T-helper 22 cell (primary cell): ENCODE data around the gene ANXA8.
"Not testable (repeated sequence)": the region's sequence is repeated elsewhere in the genome, so short reads cannot be mapped to it uniquely, and the experiment has no call there.

Source experiments
- DNase-seq: peaks from one replicate; pipeline ENCODE4 v3.0.0-alpha.2; 2020; ENCODE audit warnings: low read depth

Gene ANXA8

DNA sequence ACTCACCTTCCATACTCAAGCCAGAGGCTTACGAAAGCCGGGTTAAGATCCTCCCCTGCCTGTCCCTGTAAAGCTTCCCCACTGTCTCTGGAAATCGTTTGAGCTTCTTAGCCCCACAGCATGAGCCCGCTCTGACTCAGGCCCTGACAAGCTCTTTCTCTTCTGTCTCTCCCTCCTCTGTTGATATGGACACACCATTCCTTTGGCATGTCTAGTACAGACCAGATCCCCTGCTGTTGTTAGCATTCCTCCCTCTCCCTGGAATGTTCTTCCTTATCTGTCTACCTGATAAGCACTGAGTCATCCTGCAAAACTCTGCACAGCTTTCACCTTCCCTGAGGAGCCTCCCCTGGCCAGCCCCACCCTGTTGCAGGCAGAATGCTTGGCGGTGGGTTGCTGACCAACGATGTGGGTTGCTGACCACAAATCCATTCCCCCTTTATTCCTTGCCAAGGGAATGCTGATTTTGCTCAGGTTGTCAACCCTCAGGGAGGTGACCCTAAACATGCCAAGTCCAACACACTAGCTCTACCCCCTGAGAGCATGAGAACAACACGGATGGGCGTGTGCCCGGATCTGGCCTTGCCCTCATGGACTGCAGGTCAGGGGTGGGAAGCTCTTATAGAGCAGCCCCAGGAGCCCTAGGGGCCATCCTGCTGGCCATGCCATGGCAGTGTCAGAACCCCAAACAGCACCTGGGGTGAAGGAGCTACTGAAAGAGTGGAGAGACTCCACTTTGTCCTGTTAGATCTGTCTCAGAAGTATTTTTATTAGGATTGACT, 21.1 kb downstream of the ANXA8 start:
- DNase-seq: not testable (repeated sequence)

DNA sequence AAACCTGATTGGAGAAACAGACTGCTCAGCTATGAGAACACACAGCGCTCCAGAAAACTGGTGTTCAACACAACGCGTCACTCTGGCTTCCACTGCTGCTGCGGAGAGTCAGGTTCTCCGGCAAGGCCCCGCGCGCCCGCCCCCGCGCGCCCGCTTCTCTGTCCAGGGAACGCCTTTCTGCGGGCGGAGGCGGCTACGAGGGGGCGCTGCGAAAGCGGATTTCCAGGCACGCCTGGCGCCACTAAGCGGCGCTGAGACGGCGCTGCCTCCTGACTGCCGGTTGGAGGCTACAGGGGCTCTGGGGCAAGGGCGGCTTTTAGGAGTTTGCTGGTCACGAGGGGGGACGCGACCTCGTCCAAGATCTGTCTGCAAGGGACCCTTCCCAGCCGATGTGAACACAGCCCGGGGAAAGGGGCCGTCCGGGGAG, 22.6 kb downstream of the ANXA8 start:
- DNase-seq: not testable (repeated sequence)

- DNase-seq: no peak
Observed at GRCh38 chr10:47458466-47459154, 25.3 kb downstream of the ANXA8 start.

- DNase-seq: no peak
Observed at GRCh38 chr10:47457826-47458225, 26.1 kb downstream of the ANXA8 start.

DNA sequence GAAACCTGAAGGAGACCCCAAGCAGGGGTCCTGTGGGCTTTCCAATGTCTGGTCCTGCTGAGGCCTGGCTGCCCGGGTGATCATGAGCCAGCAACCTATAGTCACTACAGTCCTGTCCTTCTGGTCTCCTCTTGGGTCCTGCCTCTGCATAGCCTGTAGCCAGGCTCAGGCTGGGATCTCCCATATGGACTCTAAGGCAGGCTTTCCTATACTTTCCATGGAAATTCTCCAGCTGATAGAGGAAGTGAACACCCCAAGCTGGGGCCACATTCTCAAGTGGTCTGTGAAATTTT, 26.4 kb downstream of the ANXA8 start:
- no peak for DNase-seq

GRCh38 chr10:47456794-47457527, 27.0 kb downstream of the ANXA8 start:
- no peak for DNase-seq

DNA sequence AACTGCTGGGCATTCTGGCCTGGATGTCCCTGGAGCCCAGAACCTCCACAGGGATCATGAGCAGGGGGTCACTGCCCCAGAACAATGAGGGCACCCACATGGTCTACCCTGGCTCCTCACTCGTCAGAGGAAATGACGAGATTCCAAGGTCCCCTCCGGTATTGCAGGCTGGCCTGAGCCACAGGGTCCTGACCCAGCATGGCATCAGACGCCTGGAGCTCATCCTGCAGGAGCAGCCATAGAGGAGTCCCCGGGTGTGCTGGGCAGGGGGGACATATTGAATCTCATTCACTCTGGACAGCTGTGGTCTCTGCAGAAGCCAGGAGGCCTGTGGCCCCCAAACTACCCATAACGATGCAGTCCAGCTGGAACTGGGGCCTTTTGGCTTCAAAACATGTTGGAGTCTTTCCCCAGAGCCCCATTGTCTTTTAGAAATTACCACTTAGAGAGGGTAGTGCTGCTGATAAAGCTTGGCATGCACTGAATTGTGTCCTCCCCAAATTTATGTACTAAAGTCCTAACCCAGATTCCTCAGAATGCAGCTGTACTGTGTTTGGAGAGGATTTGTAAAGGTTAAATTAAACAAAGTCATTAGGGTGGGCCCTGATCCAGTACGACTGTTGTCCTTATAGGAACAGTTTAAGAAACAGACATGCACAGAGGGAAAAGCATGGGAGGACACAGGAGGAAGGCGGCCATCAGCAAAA, 27.7 kb downstream of the ANXA8 start:
- DNase-seq: no peak

GRCh38 chr10:47455350-47456078, 28.4 kb downstream of the ANXA8 start:
- DNase-seq: not testable (repeated sequence)

DNA sequence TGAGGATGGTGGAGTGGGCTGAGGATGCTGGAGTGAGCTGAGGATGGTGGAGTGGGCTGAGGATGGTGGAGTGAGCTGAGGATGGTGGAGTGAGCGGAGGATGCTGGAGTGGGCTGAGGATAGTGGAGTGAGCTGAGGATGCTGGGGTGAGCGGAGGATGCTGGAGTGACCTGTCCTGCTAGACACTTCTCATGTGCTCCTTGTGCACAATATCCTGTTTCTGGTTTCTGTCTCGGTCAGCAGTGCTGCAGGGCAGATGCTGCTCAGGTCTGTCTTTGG, 29.2 kb downstream of the ANXA8 start:
- no peak for DNase-seq

DNA sequence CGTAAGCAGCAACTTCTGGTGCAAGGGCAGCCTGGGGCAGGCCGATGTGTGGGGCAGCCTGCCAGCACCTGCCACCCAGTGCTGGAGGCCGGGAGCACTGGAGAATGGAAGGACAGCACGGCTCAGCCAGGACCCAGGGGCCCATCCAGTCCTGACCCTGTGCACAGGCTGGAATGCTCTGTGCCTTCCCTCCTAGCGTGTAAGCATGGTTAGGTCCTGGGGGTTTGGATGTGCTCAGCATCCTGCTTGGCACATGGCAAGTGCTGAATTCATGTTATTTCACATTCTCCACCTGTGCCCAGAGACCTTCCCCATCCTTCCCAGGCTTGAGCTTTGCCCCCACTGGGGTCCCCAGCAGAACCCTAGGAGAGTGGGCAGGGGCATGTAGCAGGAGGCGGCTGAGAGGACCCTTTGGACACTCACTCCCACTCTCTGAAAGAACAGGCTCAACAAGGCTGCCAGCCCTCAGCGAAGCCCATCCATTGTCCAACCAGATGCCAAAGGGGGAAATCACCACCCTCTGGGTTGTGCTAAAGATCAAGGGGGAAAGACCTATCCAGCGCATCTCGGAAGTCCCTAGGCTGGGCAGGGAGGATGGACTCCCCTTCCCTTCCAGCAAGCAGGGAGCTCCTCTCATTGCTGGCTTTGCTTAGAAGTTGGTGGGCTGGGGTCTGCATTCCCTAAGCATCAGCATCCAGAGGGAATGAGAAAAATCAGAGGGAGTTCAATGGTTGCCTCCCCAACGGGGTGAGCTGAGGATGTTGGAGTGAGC, 29.7 kb downstream of the ANXA8 start:
- DNase-seq: no peak

- no peak for DNase-seq
Observed at GRCh38 chr10:47453141-47454007, 30.5 kb downstream of the ANXA8 start.

GRCh38 chr10:47452495-47453140, 31.3 kb downstream of the ANXA8 start:
- DNase-seq: no peak

DNA sequence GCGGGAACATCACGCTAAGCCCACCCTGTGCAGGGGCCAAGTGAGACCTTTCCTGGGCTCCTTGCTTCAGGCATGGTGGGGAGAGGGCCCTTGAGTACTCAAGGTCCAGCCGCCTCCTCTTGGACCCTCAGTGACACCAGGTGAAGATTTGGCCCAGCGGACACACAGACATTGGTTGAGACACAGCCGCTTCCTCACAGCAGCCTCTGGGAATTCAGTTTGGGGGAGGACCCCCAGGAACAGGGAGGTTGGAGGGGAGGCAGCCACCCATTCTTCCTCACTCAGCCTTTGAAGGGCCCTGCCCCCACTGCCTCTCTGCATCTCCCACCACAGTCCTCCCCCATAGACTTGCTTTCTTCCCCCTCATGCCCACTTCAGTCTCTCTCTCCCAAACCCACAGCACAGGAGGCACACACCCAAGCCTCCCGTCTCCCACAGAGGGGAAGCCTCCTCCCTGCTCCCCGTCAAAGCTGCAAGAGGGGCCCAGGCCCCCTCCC, 31.9 kb downstream of the ANXA8 start:
- no peak for DNase-seq

DNA sequence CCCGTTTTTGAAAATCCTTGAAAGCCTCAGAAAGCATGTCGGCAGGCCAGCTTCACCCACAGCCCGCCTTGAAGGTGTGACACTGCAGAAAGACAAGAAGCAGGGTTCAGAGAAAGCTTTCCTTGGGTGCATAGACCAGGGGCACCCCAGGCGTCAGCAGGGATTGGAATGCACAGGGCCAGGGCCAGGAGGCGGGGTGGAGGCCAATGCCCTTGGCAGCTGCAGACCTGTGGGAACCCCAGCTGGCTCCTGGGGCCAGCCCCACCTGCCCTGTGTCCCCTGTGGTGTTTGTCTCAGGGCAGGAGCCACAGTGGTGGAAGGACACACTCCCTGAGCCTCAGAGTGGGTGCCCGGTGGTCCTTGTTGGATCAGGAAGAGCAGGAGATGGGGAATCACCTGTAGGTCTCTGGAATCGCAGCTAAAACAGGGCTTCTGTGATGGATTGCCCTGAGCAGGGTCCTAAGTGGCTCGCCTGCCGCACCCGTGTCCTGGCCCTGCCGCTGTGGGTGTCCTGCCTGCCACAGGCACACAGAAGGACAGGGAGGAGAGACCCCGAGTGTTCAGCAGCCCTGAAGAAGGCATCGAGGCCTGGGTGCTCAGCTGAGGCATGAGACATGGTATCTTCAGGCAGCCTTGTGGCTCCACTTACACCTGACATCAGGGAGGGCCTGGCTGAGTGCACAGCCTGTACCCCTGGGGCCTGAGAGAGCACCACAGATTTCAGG, 32.5 kb downstream of the ANXA8 start:
- no peak for DNase-seq

DNA sequence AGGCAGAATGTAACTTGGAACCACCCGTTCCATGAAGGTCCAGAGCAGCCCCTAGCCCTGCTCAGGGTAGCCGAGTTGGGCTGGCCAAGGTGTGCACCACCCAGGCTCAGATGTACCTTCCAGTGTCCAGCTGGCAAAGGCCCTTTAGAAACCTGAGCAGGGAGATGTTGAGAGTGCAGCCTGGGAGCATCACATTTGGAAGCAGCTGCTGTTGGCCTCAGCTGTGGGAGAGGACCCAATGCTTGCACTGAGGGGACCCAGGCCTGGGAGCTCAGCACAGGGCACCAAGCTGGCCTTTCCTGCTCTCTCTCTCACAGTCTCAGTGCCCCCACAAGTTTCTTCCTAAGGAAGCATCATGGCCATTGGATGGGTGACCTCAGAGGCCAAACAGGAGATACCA, 33.5 kb downstream of the ANXA8 start:
- no peak for DNase-seq

GRCh38 chr10:47449979-47450378, 33.9 kb downstream of the ANXA8 start:
- no peak for DNase-seq

DNA sequence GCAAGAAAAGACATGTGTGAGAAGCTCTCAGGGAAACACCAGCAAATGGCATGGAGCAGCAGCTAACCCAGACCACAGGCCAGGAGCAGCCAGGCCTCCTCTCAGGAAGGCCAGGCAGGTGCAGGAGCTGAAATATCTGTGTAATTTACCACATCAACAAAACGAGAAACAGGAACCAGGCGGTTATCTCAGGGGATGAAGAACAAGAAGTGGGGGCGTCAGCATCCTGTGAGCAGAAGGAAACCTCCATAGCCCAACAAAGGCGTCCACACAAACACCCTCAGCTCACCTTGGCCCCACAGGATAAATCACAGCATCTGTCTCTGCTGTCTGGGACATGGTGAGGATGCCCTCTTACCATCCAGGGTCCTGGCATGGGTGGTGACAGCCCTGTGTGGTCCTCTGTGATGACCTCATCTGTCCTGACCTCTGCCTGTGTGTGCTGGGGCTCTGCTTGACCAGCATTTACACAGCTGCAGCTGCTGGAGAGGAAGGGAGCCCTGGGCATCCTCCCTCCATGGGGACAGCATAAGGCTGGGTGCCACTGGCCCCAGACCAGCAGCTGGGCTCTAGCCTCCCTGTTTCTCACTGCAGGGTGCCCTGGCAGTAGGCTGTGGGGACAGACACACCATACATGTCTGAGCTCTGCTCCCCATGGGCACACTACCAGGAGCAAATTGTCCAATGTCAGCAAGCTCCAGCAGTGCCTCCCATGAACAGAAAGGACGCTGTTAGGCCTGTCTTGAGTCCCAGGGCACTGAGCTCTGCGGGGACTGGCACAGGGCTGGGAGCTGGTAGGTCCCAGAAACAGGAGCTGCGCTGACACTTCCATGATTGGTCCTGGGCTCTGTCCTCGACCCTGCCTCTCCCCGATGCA, 34.6 kb downstream of the ANXA8 start:
- no peak for DNase-seq

GRCh38 chr10:47447705-47448104, 36.2 kb downstream of the ANXA8 start:
- DNase-seq: no peak
